HepG2 (cell line): Measurements from ENCODE around the gene ACACB. TPM values are rescaled to one million over a fixed set of nuclear protein-coding genes. Genes with fewer than 3 reads are reported as not detected.

ENCODE experiments used
- CENPBD1 ChIP-seq: sonication (generic); formaldehyde crosslinking; IDR thresholded peaks from 2 replicates; pipeline ENCODE4 v1.8.0; 2022; ENCODE audit warnings: missing genetic modification reagents, low read depth, mild to moderate bottlenecking, borderline replicate concordance
- CSRNP2 ChIP-seq: sonication (generic); formaldehyde crosslinking; conservative IDR thresholded peaks from 2 replicates; pipeline ENCODE4 v1.8.0; 2022; ENCODE audit warnings: low read depth, missing genetic modification reagents
- FOXK2 ChIP-seq: fragments of 450-650 bp; IDR thresholded peaks from 2 replicates; pipeline ENCODE4 v1.6.1; 2016
- MTA3 ChIP-seq: sonication (generic); formaldehyde crosslinking; IDR thresholded peaks from 2 replicates; pipeline ENCODE4 v1.4.0; 2020; ENCODE audit warnings: missing genetic modification reagents
- NCOA5 ChIP-seq: sonication (generic); formaldehyde crosslinking; IDR thresholded peaks from 2 replicates; pipeline ENCODE4 v1.4.0; 2020; ENCODE audit warnings: missing genetic modification reagents
- POLR2AphosphoS2 ChIP-seq: IDR thresholded peaks from 2 replicates; pipeline ENCODE4 v1.6.1; 2011; ENCODE audit warnings: low read depth, low read length, improper control_type of control experiment
- SKIL ChIP-seq: sonication (generic); formaldehyde crosslinking; IDR thresholded peaks from 2 replicates; pipeline ENCODE4 v1.8.0; 2022; ENCODE audit warnings: missing genetic modification reagents, mild to moderate bottlenecking, moderate library complexity, borderline replicate concordance
- SNAPC4 ChIP-seq: sonication (generic); formaldehyde crosslinking; IDR thresholded peaks from 2 replicates; pipeline ENCODE4 v1.4.0; 2020; ENCODE audit warnings: mild to moderate bottlenecking, missing genetic modification reagents
- TCF12 ChIP-seq, 2 experiments: fragments of 450-650 bp in 1 of 2; sonication (generic) in 1 of 2; formaldehyde crosslinking in 1 of 2; IDR thresholded peaks; 2 replicates each; pipeline versions ENCODE4 v1.6.1 to v1.8.0; 2017 to 2022; ENCODE audit warnings: antibody characterized with exemption in 1 of 2, mild to moderate bottlenecking in 1 of 2, missing genetic modification reagents in 1 of 2, moderate library complexity in 1 of 2
- THAP11 ChIP-seq: IDR thresholded peaks from 2 replicates; pipeline ENCODE4 v1.6.1; 2016; ENCODE audit warnings: missing biosample characterization, missing genetic modification reagents
- ZBTB49 ChIP-seq: sonication (generic); formaldehyde crosslinking; IDR thresholded peaks from 2 replicates; pipeline ENCODE4 v1.4.0; 2020; ENCODE audit warnings: missing genetic modification reagents, borderline replicate concordance
- ZIK1 ChIP-seq: sonication (generic); formaldehyde crosslinking; IDR thresholded peaks from 2 replicates; pipeline ENCODE4 v1.5.0; 2020; ENCODE audit warnings: mild to moderate bottlenecking, low read depth, missing genetic modification reagents, borderline replicate concordance
- ZNF234 ChIP-seq: sonication (generic); formaldehyde crosslinking; conservative IDR thresholded peaks from 2 replicates; pipeline ENCODE4 v1.5.1; 2020; ENCODE audit warnings: mild to moderate bottlenecking, missing genetic modification reagents
- ZNF296 ChIP-seq: sonication (generic); formaldehyde crosslinking; conservative IDR thresholded peaks from 2 replicates; pipeline ENCODE4 v1.5.0; 2020; ENCODE audit warnings: mild to moderate bottlenecking, missing genetic modification reagents
- ZNF615 ChIP-seq: sonication (generic); formaldehyde crosslinking; IDR thresholded peaks from 2 replicates; pipeline ENCODE4 v1.5.0; 2020; ENCODE audit warnings: mild to moderate bottlenecking, missing genetic modification reagents, borderline replicate concordance
- ZNF670 ChIP-seq: sonication (generic); formaldehyde crosslinking; IDR thresholded peaks from 2 replicates; pipeline ENCODE4 v1.8.0; 2022; ENCODE audit warnings: mild to moderate bottlenecking, missing genetic modification reagents, borderline replicate concordance
- polyA plus RNA-seq, 8 experiments: library from polyadenylated mRNA; depleted of rRNA in 3 of 8; stranded (reverse) in 7 of 8; unstranded in 1 of 8; fragments of >200 nt; fragmentation: Illumina TruSeq in 4 of 8; extraction: Trizol in 4 of 8; gene quantifications; 2 replicates each; pipeline versions ENCODE4 v1.2.1 to v1.2.3, GENCODE V29; 2011 to 2016; ENCODE audit warnings: low read depth in 4 of 8, missing spikeins in 1 of 8, mixed read lengths in 1 of 8; ENCODE audit not compliant: insufficient read depth in 1 of 8
- total RNA-seq, 5 experiments: library from RNA; depleted of rRNA; stranded (reverse); fragments of >200 nt; fragmentation: Illumina TruSeq; extraction: Trizol; gene quantifications; 2 replicates each; pipeline ENCODE4 v1.2.3, GENCODE V29; 2016; ENCODE audit warnings: low read depth in 1 of 5

Gene ACACB
- total and polyA plus RNA-seq, 2 of the 13 experiments (the other 11 are each of a cell fraction or from before 2014, with no cell fraction given) = 6.2 to 8.6 TPM

GRCh38 chr12:109093022-109093918, 23.1 kb upstream of the ACACB start, which contains the start of gene ALKBH2 (continued):
- no peak for TF ChIP-seq CENPBD1 (CRISPR knock-in tag)
- no peak for TF ChIP-seq TCF12 (IDR thresholded peaks at IDR 0.05)
- peak; percentile 52; the same call in 1 of the 2 replicates for TF ChIP-seq TCF12 (CRISPR knock-in tag; IDR thresholded peaks at IDR 0.05)
- no peak for TF ChIP-seq ZBTB49 (CRISPR knock-in tag)
- TF ChIP-seq SKIL (CRISPR knock-in tag) = peak; percentile 74
- TF ChIP-seq ZNF296 (CRISPR knock-in tag) = no peak
- no peak for TF ChIP-seq POLR2AphosphoS2
- peak; percentile 94 for TF ChIP-seq ZIK1 (CRISPR knock-in tag)
- no peak for TF ChIP-seq MTA3 (CRISPR knock-in tag)
- peak; percentile 91 for TF ChIP-seq THAP11
- peak; percentile 99 for TF ChIP-seq SNAPC4 (CRISPR knock-in tag)
- peak; percentile 95 for TF ChIP-seq ZNF234 (CRISPR knock-in tag)
- 0 out of 2 replicates have a peak, but pooled peaks have one; percentile 68 for TF ChIP-seq CSRNP2 (CRISPR knock-in tag)
- no peak for TF ChIP-seq NCOA5 (CRISPR knock-in tag)
- peak; percentile 91; the same call in 1 of the 2 replicates for TF ChIP-seq ZNF615 (CRISPR knock-in tag)
- TF ChIP-seq ZNF670 (CRISPR knock-in tag) = peak; percentile 97
- no peak for TF ChIP-seq FOXK2
